Keratinocyte (primary cell): Measurements from ENCODE around the gene TRIM65. TPM values are rescaled to one million over a fixed set of nuclear protein-coding genes. Genes with fewer than 3 reads are reported as not detected.

Source experiments
- DNase-seq: peaks from one replicate; pipeline ENCODE4 v3.0.0-alpha.2; 2011; ENCODE audit warnings: low read depth, missing footprints, low spot score
- FAIRE-seq: peaks from 2 replicates; lab custom pipeline; 2011; peaks lifted over from hg19 to GRCh38; lab: Jason Lieb, UNC
- H2AFZ ChIP-seq: 2 replicates; pipeline ENCODE4 v1.6.0; 2012; ENCODE audit warnings: low read length, control low read depth, inconsistent platforms; ENCODE audit not compliant: control insufficient read depth
- H3K27ac ChIP-seq: 2 replicates; pipeline ENCODE4 v1.5.1; 2011; ENCODE audit warnings: low read length; ENCODE audit not compliant: control insufficient read depth, insufficient read depth
- H3K27me3 ChIP-seq: 3 replicates; pipeline ENCODE4 v1.6.0; 2011; ENCODE audit warnings: low read length; ENCODE audit not compliant: control insufficient read depth, insufficient read depth; ENCODE audit errors: extremely low read depth
- H3K36me3 ChIP-seq, 2 experiments: 2 replicates in 1 of 2; 3 replicates in 1 of 2; pipeline ENCODE4 v1.5.1; 2011; ENCODE audit warnings: low read length in 2 of 2, mild to moderate bottlenecking in 1 of 2; ENCODE audit not compliant: control insufficient read depth in 2 of 2, insufficient read depth in 2 of 2; ENCODE audit errors: extremely low read depth in 1 of 2
- H3K4me1 ChIP-seq: 3 replicates; pipeline ENCODE4 v1.5.1; 2011; ENCODE audit warnings: low read length; ENCODE audit not compliant: control insufficient read depth, insufficient read depth; ENCODE audit errors: extremely low read depth
- H3K4me2 ChIP-seq: 3 replicates; pipeline ENCODE4 v1.6.0; 2011; ENCODE audit warnings: low read depth, low read length; ENCODE audit not compliant: control insufficient read depth, insufficient read depth; ENCODE audit errors: extremely low read depth
- H3K4me3 ChIP-seq, 3 experiments: fragments of 200-600 bp in 1 of 3; sonication (generic) in 1 of 3; 2 replicates in 2 of 3; 3 replicates in 1 of 3; pipeline ENCODE4 v1.5.1; 2011 to 2016; ENCODE audit warnings: low read length in 3 of 3, mild to moderate bottlenecking in 3 of 3, control low read depth in 2 of 3, inconsistent platforms in 1 of 3, low read depth in 1 of 3, mixed read lengths in 1 of 3, mixed run types in 1 of 3, moderate library complexity in 1 of 3; ENCODE audit not compliant: control insufficient read depth in 2 of 3, insufficient read depth in 2 of 3; ENCODE audit errors: extremely low read depth in 1 of 3
- H3K79me2 ChIP-seq: 2 replicates; pipeline ENCODE4 v1.6.0; 2012; ENCODE audit warnings: low read length; ENCODE audit not compliant: control insufficient read depth, insufficient read depth
- H3K9ac ChIP-seq: 3 replicates; pipeline ENCODE4 v1.6.0; 2011; ENCODE audit warnings: low read length; ENCODE audit not compliant: control insufficient read depth, insufficient read depth; ENCODE audit errors: extremely low read depth
- H3K9me1 ChIP-seq: 3 replicates; pipeline ENCODE4 v1.6.0; 2011; ENCODE audit warnings: low read length; ENCODE audit not compliant: control insufficient read depth, insufficient read depth; ENCODE audit errors: extremely low read depth
- H3K9me3 ChIP-seq: 2 replicates; pipeline ENCODE4 v1.5.1; 2012; ENCODE audit warnings: low read depth, low read length; ENCODE audit not compliant: control insufficient read depth
- H4K20me1 ChIP-seq: 3 replicates; pipeline ENCODE4 v1.6.0; 2011; ENCODE audit warnings: low read length; ENCODE audit not compliant: control insufficient read depth, insufficient read depth; ENCODE audit errors: extremely low read depth
- CTCF ChIP-seq, 3 experiments: IDR thresholded peaks in 1 of 3; conservative IDR thresholded peaks in 1 of 3; optimal IDR thresholded peaks in 1 of 3; 2 replicates in 2 of 3; 3 replicates in 1 of 3; pipeline versions ENCODE3 to v1.5.1; 2011; ENCODE audit warnings: low read length in 3 of 3, mild to moderate bottlenecking in 3 of 3, moderate library complexity in 2 of 3, control low read depth in 1 of 3, inconsistent platforms in 1 of 3; ENCODE audit not compliant: insufficient read depth in 2 of 3; ENCODE audit errors: extremely low read depth in 1 of 3
- EZH2 ChIP-seq: IDR thresholded peaks from one replicate; pipeline ENCODE4 v1.6.1; 2012; ENCODE audit warnings: inconsistent platforms, mild to moderate bottlenecking, low read length, moderate library complexity
- dilution Hi-C: fragments of 300-500 bp; cut with MboI; formaldehyde crosslinking; loops from one replicate; pipeline ENCODE4 v1.7.0; 2020; ENCODE audit warnings: low sequenced_read_pairs; ENCODE audit not compliant: extremely low pct_ligation_motif_present
- polyA plus RNA-seq, 5 experiments: library from polyadenylated mRNA; depleted of rRNA in 3 of 5; stranded (reverse) in 3 of 5; stranded (forward) in 1 of 5; unstranded in 1 of 5; fragments of >200 nt; gene quantifications; 1 replicate in 1 of 5; 2 replicates in 3 of 5; 3 replicates in 1 of 5; pipeline versions ENCODE4 v1.2.1 to v1.2.3, GENCODE V29; 2011 to 2012; ENCODE audit warnings: missing spikeins in 2 of 5, low read depth in 1 of 5, low replicate concordance in 1 of 5

The TRIM65 gene
- polyA plus RNA-seq, 1 donor (not counting 4 experiments of a cell fraction or from before 2014, with no cell fraction given): 7.8 TPM

GRCh38 chr17:75910699-75911098 is 13.9 kb upstream of the TRIM65 start:
- no peaks in the 10 kb centered on the region for H3K79me2 ChIP-seq
- peaks cover 29% of the 10 kb centered on the region for H3K4me1 ChIP-seq
- peaks cover 2% of the 10 kb centered on the region for H3K9me1 ChIP-seq
- no peak overlapping the region for H3K4me3 ChIP-seq
- H3K9ac ChIP-seq: no peak overlapping the region
- DNase-seq: no peak
- H4K20me1 ChIP-seq: no peaks in the 10 kb centered on the region
- no peak for FAIRE-seq
- H3K4me2 ChIP-seq: peak overlapping the region; percentile 65
- no peak overlapping the region for H3K27ac ChIP-seq
- no peak for TF ChIP-seq EZH2
- no peak for TF ChIP-seq CTCF (optimal IDR thresholded peaks at IDR 0.05 in 1 of 3, IDR thresholded peaks at IDR 0.05 in 1 of 3, conservative IDR thresholded peaks at IDR 0.05 in 1 of 3; ENCODE audit: extremely low read depth in 1 of 3, insufficient read depth in 2 of 3, low read length in 3 of 3)
- dilution Hi-C loops: no loop called here
- no peak overlapping the region for H2AFZ ChIP-seq
- no peaks in the 10 kb centered on the region for H3K27me3 ChIP-seq
- peaks cover 0 to 9% of the 10 kb centered on the region in 2 experiments for H3K36me3 ChIP-seq
- no peaks in the 10 kb centered on the region for H3K9me3 ChIP-seq

- Histone ChIP-seq H3K27me3 (no peaks in the 10 kb centered on the region), H3K27ac (no peak overlapping the region), H2AFZ (peak overlapping the region; percentile 49), H3K9me3 (no peaks in the 10 kb centered on the region), H3K79me2 (no peaks in the 10 kb centered on the region), H3K9ac (no peak overlapping the region), H3K9me1 (peaks cover 2% of the 10 kb centered on the region), H3K4me3 (peak overlapping the region in 2 of 3 experiments; percentile 11 to 33), H3K4me1 (peaks cover 29% of the 10 kb centered on the region), H4K20me1 (no peaks in the 10 kb centered on the region), H3K36me3 (peaks cover 0 to 5% of the 10 kb centered on the region in 2 experiments), H3K4me2 (peak overlapping the region; percentile 65)
- DNase-seq: no peak
- dilution Hi-C loops: no loop called here
- FAIRE-seq: peak; percentile 32
- TF ChIP-seq CTCF (optimal IDR thresholded peaks at IDR 0.05 in 1 of 3, IDR thresholded peaks at IDR 0.05 in 1 of 3, conservative IDR thresholded peaks at IDR 0.05 in 1 of 3; ENCODE audit: extremely low read depth in 1 of 3, insufficient read depth in 2 of 3, low read length in 3 of 3) (no peak), EZH2 (no peak)
Observed at GRCh38 chr17:75909812-75910274, 13.1 kb upstream of the TRIM65 start.
